GM23248 (cell line): ENCODE data around the gene INO80.

Experiments
- EZH2 ChIP-seq: fragments of 200-600 bp; sonication (generic); IDR thresholded peaks from 2 replicates; pipeline ENCODE4 v1.6.1; 2018; ENCODE audit warnings: antibody characterized with exemption, mild to moderate bottlenecking; ENCODE audit not compliant: insufficient read depth, poor library complexity, severe bottlenecking
- EZH2phosphoT487 ChIP-seq: fragments of 200-600 bp; sonication (generic); IDR thresholded peaks from 2 replicates; pipeline ENCODE4 v1.6.1; 2018; ENCODE audit warnings: antibody characterized with exemption, moderate library complexity, mild to moderate bottlenecking, low read depth; ENCODE audit not compliant: insufficient read depth

DNA sequence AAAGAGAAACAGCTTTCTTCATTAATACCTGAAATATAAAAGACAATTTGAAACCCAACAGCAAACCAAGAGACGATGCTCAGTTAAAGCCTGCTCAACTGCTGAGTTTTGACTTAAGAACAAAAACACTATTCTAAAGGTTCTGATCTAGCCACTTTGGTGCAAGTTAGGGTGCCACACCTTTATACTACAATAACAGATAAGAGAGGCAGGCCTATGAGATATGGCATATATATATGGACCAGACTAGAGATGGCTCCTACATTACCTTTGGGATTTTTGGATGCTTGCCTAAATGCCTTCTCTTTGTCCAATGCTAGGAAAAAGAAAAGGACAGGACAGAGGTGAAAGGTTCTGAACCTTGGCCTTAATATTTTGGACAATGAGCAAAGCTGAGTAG lies 68.6 kb downstream of the INO80 start:
- TF ChIP-seq EZH2 (no peak), EZH2phosphoT487 (no peak)
